T47D (cell line): ENCODE results near the gene CD247.
"Not testable (repeated sequence)": the region's sequence is repeated elsewhere in the genome, so short reads cannot be mapped to it uniquely, and the experiment has no call there.

Experiments used
- DNase-seq, 2 experiments: peaks; one replicate each; pipeline versions ENCODE4 v3.0.0 to v3.0.0-alpha.2; 2011 to 2012; ENCODE audit warnings: low read depth in 1 of 2, low spot score in 1 of 2
- JUND ChIP-seq: IDR thresholded peaks from 2 replicates; pipeline ENCODE4 v1.6.1; 2012; ENCODE audit warnings: low read depth
- in situ Hi-C: cut with HindIII; loops from 2 replicates; pipeline ENCODE4 v1.10.0; 2016; ENCODE audit warnings: low sequenced_read_pairs, low pct_unique_long_range_greater_than_20kb

The CD247 gene

GRCh38 chr1:167518331-167518700, at the start of gene CD247:
TSS of gene CD247 (minus strand) at chr1:167518529. CDS start at chr1:167518465, 64 bp downstream.
- TF ChIP-seq JUND = no peak
- no peak for DNase-seq
- in situ Hi-C loops = no loop called here

- in situ Hi-C loops = no loop called here
- DNase-seq = no peak
- TF ChIP-seq JUND = no peak
Measured at GRCh38 chr1:167567663-167568062, 49.3 kb upstream of the CD247 start.

- in situ Hi-C loops = no loop called here
- no peak for DNase-seq
- TF ChIP-seq JUND = no peak
Measured at GRCh38 chr1:167566766-167567165, 48.4 kb upstream of the CD247 start.

GRCh38 chr1:167565922-167566321, 47.6 kb upstream of the CD247 start:
- no peak for TF ChIP-seq JUND
- in situ Hi-C loops = no loop called here
- no peak for DNase-seq

- DNase-seq = peak in 1 of 2 experiments; percentile 91
- no peak for TF ChIP-seq JUND
- in situ Hi-C loops = no loop called here
Measured at GRCh38 chr1:167564612-167565270, 46.4 kb upstream of the CD247 start.

GRCh38 chr1:167563579-167564246, 45.4 kb upstream of the CD247 start:
- in situ Hi-C loops = no loop called here
- no peak for TF ChIP-seq JUND
- DNase-seq = no peak

GRCh38 chr1:167562702-167563101, 44.4 kb upstream of the CD247 start:
- in situ Hi-C loops = no loop called here
- DNase-seq = no peak
- TF ChIP-seq JUND = no peak

GRCh38 chr1:167561753-167562152, 43.4 kb upstream of the CD247 start:
- TF ChIP-seq JUND = no peak
- in situ Hi-C loops = no loop called here
- DNase-seq = no peak

- DNase-seq = peak; percentile 71 to 90
- in situ Hi-C loops = no loop called here
- TF ChIP-seq JUND = no peak
Measured at GRCh38 chr1:167555971-167556714, 37.8 kb upstream of the CD247 start.

GRCh38 chr1:167555072-167555471, 36.7 kb upstream of the CD247 start:
- DNase-seq, in situ Hi-C loops: not testable (repeated sequence)

- no peak for TF ChIP-seq JUND
- DNase-seq = no peak
- in situ Hi-C loops = no loop called here
Measured at GRCh38 chr1:167554028-167554779, 35.9 kb upstream of the CD247 start.

GRCh38 chr1:167553136-167554027, 35.1 kb upstream of the CD247 start, which contains the start of gene CREG1:
TSS of gene CREG1 (minus strand) at chr1:167553762.
- in situ Hi-C loops = no loop called here
- DNase-seq = peak; percentile 97 to 98
- no peak for TF ChIP-seq JUND
